ENCODE measurements around the gene SLC5A6.

DNA sequence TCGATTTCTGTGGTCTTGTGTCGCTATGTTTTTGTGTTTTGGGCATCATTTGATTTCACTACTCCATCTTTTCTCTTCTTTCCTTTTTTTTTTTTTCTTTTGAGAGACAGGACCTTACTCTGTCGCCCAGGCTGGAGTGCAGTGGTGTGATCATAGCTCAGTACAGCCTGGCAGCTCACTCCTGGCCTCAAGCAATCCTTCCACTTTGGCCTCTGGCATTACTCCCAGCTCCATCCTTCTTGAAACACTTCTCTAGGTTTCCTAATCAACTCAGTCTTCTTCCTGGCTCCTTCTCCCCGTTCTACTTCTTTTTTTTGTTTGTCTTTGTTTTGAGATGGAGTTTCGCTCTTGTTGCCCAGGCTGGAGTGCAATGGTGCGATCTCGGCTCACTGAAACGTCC is 36.7 kb downstream of the SLC5A6 start:
- TF ChIP-seq FOXA1 (IDR thresholded peaks at IDR 0.05) (no peak), ARNT (IDR thresholded peaks at IDR 0.05) (no peak), LEF1 (IDR thresholded peaks at IDR 0.05; ENCODE audit: borderline replicate concordance) (no peak), SP1 (IDR thresholded peaks at IDR 0.05) (no peak), TARDBP (IDR thresholded peaks at IDR 0.05) (no peak)

All from HEK293T (cell line).